Adrenal gland (tissue), 12 donors: Measurements from ENCODE around the gene CARD6. TPM values are rescaled to one million over a fixed set of nuclear protein-coding genes. Genes with fewer than 3 reads are reported as not detected.
"Not testable (repeated sequence)": the region's sequence is repeated elsewhere in the genome, so short reads cannot be mapped to it uniquely, and the experiment has no call there.

Experiments
- DNase-seq, 7 donors: peaks; one replicate each; pipeline ENCODE4 v3.0.0-alpha.2; 2019 to 2020
- H3K27ac ChIP-seq, 5 donors: fragments of 200-600 bp; sonication (generic) in 4 of 5; 1 replicate in 3 of 5; 2 replicates in 2 of 5; pipeline versions ENCODE4 v1.5.1 to v1.8.0; 2016 to 2020; ENCODE audit warnings: mild to moderate bottlenecking in 1 of 5
- H3K27me3 ChIP-seq: fragments of 200-600 bp; 2 replicates; pipeline ENCODE4 v1.8.0; 2021
- H3K36me3 ChIP-seq, 2 donors: fragments of 200-600 bp; replicated peaks in 1 of 2; 1 replicate in 1 of 2; 2 replicates in 1 of 2; pipeline versions ENCODE4 v1.5.1 to v1.8.0; 2018 to 2022
- H3K4me1 ChIP-seq, 2 donors: fragments of 200-600 bp; replicated peaks in 1 of 2; 1 replicate in 1 of 2; 2 replicates in 1 of 2; pipeline versions ENCODE4 v1.5.1 to v1.8.0; 2018 to 2021
- H3K4me3 ChIP-seq, 4 donors: fragments of 200-600 bp; sonication (generic) in 3 of 4; one replicate each; pipeline ENCODE4 v1.5.1; 2016 to 2018
- H3K9me3 ChIP-seq, 3 donors: fragments of 200-600 bp; sonication (generic) in 1 of 3; replicated peaks in 1 of 3; 1 replicate in 2 of 3; 2 replicates in 1 of 3; pipeline versions ENCODE4 v1.5.1 to v1.8.0; 2016 to 2021
- POLR2A ChIP-seq, 2 donors: fragments of 450-650 bp; IDR thresholded peaks; one replicate each; pipeline ENCODE4 v1.6.1; 2017; ENCODE audit warnings: antibody characterized with exemption in 2 of 2, mild to moderate bottlenecking in 2 of 2, moderate library complexity in 1 of 2
- WGBS, 4 donors: extraction: QIAGEN DNeasy Blood & Tissue Kit in 2 of 4; methylation state at CpG; one replicate each; pipeline versions ENCODE4 v1.1.5 to v1.1.7; 2013 to 2017; 5-methylcytosine and 5-hydroxymethylcytosine counted together
- intact Hi-C, 2 donors: fragments of 100-400 bp; cut with DNase I; formaldehyde crosslinking; loops; one replicate each; pipeline versions ENCODE4 v1.14.1 to v1.15.0; 2022 to 2023
- polyA plus RNA-seq, 3 donors: library from polyadenylated mRNA; stranded (reverse); fragments of 200-250 nt in 2 of 3; fragments of 350-450 nt in 1 of 3; fragmentation: Illumina TruSeq in 1 of 3; extraction: RNeasy Lipid Tissue Mini Kit (QIAGEN cat#74804) in 1 of 3; gene quantifications; one replicate each; pipeline ENCODE4 v1.2.3, GENCODE V29; 2013 to 2014
- total RNA-seq, 9 donors: library from RNA; depleted of rRNA in 4 of 9; stranded (reverse); fragments of >200 nt in 4 of 9; fragments of 120-200 nt in 1 of 9; fragmentation: NEBNext Ultra II Directional in 1 of 9; extraction: Animal tissue kit (Norgen Biotek cat#: 25700) in 1 of 9; gene quantifications; one replicate each; pipeline versions ENCODE4 v1.1.0 to v1.2.4, GENCODE V29; 2013 to 2023
- TF ChIP-seq, protein P1 (sequence below), 6 experiments: fragments of 450-650 bp in 4 of 6; fragments of 200-600 bp in 2 of 6; sonication (generic) in 1 of 6; IDR thresholded peaks; 1 replicate in 5 of 6; 2 replicates in 1 of 6; pipeline versions ENCODE4 v1.5.1 to v1.8.0; 2016 to 2021; ENCODE audit warnings: antibody characterized with exemption in 6 of 6, mild to moderate bottlenecking in 2 of 6, moderate library complexity in 1 of 6
- donor health status: healthy with polysubstance abuse.
- donor health status: Bipolar disorder and iron deficiency.
- donor health status: DM: yes; HTN: yes; CAD: no.
- donor health status: DM: no; HTN: no; CAD: no.
- donor health status: DM: no; HTN: no; CAD: no.
- donor health status: DM: yes; HTN: yes; CAD: no.

CARD6 gene
- total and polyA plus RNA-seq, 12 donors: 6.5 to 33.1 (median 27.6) TPM

- intact Hi-C loops: no loop called here
- Histone ChIP-seq H3K27me3 (no peaks in the 10 kb centered on the region), H3K27ac (no peak overlapping the region), H3K4me1 (peaks cover 0 to 5% of the 10 kb centered on the region in 2 donors), H3K9me3 (no peaks in the 10 kb centered on the region), H3K4me3 (no peak overlapping the region), H3K36me3 (no peaks in the 10 kb centered on the region)
- TF ChIP-seq, protein P1, sequence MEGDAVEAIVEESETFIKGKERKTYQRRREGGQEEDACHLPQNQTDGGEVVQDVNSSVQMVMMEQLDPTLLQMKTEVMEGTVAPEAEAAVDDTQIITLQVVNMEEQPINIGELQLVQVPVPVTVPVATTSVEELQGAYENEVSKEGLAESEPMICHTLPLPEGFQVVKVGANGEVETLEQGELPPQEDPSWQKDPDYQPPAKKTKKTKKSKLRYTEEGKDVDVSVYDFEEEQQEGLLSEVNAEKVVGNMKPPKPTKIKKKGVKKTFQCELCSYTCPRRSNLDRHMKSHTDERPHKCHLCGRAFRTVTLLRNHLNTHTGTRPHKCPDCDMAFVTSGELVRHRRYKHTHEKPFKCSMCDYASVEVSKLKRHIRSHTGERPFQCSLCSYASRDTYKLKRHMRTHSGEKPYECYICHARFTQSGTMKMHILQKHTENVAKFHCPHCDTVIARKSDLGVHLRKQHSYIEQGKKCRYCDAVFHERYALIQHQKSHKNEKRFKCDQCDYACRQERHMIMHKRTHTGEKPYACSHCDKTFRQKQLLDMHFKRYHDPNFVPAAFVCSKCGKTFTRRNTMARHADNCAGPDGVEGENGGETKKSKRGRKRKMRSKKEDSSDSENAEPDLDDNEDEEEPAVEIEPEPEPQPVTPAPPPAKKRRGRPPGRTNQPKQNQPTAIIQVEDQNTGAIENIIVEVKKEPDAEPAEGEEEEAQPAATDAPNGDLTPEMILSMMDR (IDR thresholded peaks at IDR 0.05): no peak
- no peak for TF ChIP-seq POLR2A (IDR thresholded peaks at IDR 0.05)
- 71 to 72% (median 72%) methylated on average over 3 of the region's 3 CpGs for WGBS, 4 donors
- no peak for DNase-seq
Observed at GRCh38 chr5:40875958-40876357, 34.8 kb downstream of the CARD6 start.

DNA sequence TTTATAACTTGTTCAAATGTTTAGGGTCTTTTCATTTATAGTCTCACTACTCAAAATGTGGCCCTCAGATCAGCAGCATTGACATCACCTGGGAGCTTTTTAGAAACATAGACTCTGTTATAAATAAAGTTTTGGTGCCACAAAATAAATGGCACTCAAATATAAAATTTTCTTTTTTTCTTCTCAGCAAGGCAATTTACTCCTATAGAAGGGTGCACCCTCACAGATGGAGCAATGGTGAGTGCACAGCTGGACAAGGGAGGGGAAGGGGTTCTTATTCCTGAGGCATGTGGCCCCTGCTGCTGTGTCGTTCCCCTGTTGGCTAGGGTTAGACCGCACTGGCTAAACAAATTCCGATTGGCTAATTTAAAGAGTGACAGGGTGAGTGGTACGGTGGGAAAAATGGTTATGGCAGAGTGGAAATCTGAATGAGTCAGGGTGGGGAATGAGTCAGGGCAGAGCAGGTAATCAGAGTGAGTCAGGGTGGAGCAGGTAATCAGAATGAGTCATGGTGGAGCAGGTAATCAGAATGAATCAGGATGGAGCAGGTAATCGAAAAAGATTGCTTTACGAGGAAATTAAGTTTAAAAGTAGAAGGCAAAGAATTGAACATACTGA is 36.3 kb downstream of the CARD6 start:
- TF ChIP-seq, protein P1 (IDR thresholded peaks at IDR 0.05): no peak
- TF ChIP-seq POLR2A (IDR thresholded peaks at IDR 0.05): no peak
- Histone ChIP-seq H3K27me3 (no peaks in the 10 kb centered on the region), H3K27ac (no peak overlapping the region), H3K4me3 (no peak overlapping the region), H3K36me3 (no peaks in the 10 kb centered on the region), H3K4me1 (peaks cover 0 to 5% of the 10 kb centered on the region in 2 donors), H3K9me3 (no peaks in the 10 kb centered on the region)
- intact Hi-C loops: no loop called here
- DNase-seq: no peak
- whole genome bisulfite sequencing, 4 donors: 86 to 96% (median 94%) methylated on average over 6 of the region's 6 CpGs

- intact Hi-C loops: no loop called here
- no peaks in the 10 kb centered on the region for H3K27me3 ChIP-seq
- no peak overlapping the region for H3K4me3 ChIP-seq
- no peaks in the 10 kb centered on the region for H3K9me3 ChIP-seq
- no peak for DNase-seq
- WGBS, 4 donors: 25 to 32% (median 29%) methylated on average over 10 of the region's 10 CpGs
- H3K4me1 ChIP-seq: peaks cover 0 to 5% of the 10 kb centered on the region in 2 donors
- no peaks in the 10 kb centered on the region for H3K36me3 ChIP-seq
- H3K27ac ChIP-seq: no peak overlapping the region
- TF ChIP-seq POLR2A (IDR thresholded peaks at IDR 0.05): no peak
- TF ChIP-seq, protein P1 (IDR thresholded peaks at IDR 0.05): peak; percentile 40 to 75 (median 60)
Observed at GRCh38 chr5:40879163-40879942, 38.2 kb downstream of the CARD6 start.

- H3K4me3 ChIP-seq: no peak overlapping the region
- intact Hi-C loops: loop anchor here in 1 of 2 donors (10.0 kb wide), 1 partner anchor 127 kb away; the partner anchor contains the start of gene TTC33
- TF ChIP-seq, protein P1 (IDR thresholded peaks at IDR 0.05): no peak
- TF ChIP-seq POLR2A (IDR thresholded peaks at IDR 0.05): no peak
- no peaks in the 10 kb centered on the region for H3K36me3 ChIP-seq
- no peaks in the 10 kb centered on the region for H3K27me3 ChIP-seq
- no peaks in the 10 kb centered on the region for H3K9me3 ChIP-seq
- WGBS, 4 donors: 94 to 97% (median 96%) methylated on average over 3 to 4 of the region's 4 CpGs
- H3K27ac ChIP-seq: no peak overlapping the region
- peaks cover 0 to 5% of the 10 kb centered on the region in 2 donors for H3K4me1 ChIP-seq
- no peak for DNase-seq
Observed at GRCh38 chr5:40882291-40882690, 41.1 kb downstream of the CARD6 start.

- not testable (repeated sequence) for H3K4me3 ChIP-seq, H3K4me1 ChIP-seq, H3K36me3 ChIP-seq, DNase-seq, H3K9me3 ChIP-seq, H3K27ac ChIP-seq, H3K27me3 ChIP-seq
- WGBS, 4 donors: 63 to 95% (median 71%) methylated on average over 1 of the region's 1 CpG
- intact Hi-C loops: loop anchor here in 1 of 2 donors (10.0 kb wide), 1 partner anchor 128 kb away; the partner anchor contains the start of gene TTC33
Observed at GRCh38 chr5:40883051-40883450, 41.9 kb downstream of the CARD6 start.

DNA sequence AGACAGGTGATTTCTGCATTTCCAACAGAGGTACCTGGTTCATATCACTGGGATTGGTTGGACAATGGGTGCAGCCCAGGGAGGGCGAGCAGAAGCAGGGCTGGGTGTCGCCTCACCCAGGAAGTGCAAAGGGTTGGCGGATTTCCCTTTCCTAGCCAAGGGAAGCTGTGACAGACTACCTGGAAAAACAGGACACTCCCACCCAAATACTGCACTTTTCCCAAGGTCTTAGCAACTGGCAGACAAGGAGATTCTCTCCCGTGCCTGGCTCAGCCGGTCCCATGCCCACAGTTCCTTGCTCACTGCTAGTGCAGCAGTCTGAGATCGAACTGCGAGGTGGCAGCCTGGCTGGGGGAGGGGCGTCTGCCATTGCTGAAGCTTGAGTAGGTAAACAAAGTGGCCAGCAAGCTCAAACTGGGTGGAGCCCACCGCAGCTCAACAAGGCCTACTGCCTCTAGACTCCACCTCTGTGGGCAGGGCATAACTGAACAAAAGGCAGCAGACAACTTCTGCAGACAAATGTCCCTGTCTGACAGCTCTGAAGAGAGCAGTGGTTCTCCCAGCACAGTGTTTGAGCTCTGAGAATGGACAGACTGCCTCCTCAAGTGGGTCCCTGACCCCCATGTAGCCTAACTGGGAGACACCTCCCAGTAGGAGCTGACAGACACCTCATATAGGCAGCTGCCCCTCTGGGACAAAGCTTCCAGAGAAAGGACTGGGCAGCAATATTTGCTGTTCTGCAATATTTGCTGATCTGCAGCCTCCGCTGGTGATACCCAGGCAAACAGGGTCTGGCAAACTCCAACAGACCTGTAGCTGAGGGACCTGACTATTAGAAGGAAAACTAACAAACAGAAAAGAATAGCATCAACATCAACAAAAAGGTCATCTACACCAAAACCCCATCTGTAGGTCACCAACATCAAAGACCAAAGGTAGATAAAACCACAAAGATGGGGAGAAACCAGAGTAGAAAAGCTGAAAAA is 54.6 kb downstream of the CARD6 start:
- intact Hi-C loops, DNase-seq: not testable (repeated sequence)

More for the DNA sequence above, 54.6 kb downstream of the CARD6 start:
- H3K4me1 ChIP-seq, H3K9me3 ChIP-seq, H3K27me3 ChIP-seq, H3K36me3 ChIP-seq, H3K27ac ChIP-seq, H3K4me3 ChIP-seq: not testable (repeated sequence)
- WGBS, 4 donors: 77 to 100% (median 86%) methylated on average over 4 to 10 of the region's 10 CpGs
